Measurements from ENCODE around the gene WARS2.
"Not testable (repeated sequence)": the region's sequence is repeated elsewhere in the genome, so short reads cannot be mapped to it uniquely, and the experiment has no call there.

The WARS2 gene

DNA sequence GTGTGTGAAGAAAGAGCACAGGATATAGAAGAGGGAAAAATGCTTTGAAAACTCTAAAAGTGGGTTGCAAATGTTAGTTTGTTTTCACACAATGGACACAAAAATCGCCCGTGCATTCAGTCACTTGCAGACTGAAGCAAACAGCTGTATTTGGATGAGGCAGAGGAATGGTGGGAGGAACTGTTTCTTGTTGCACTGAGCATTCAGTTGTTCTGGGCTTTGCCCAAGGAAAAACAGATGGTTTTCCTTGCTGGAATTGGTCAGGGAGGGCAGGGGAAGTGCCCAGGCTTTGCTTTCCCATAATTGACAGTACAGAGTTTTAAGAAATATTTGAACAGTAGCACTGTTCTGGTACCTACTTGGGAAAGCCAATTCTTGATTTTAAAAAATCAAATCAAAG, 19.5 kb upstream of the WARS2 start:
- no peak overlapping the region for H4K8ac ChIP-seq (ENCODE audit: low read depth, low read length)
- H3K4me3 ChIP-seq (ENCODE audit: low read length in 2 of 2), result no peak overlapping the region
- peaks cover 17 to 41% of the 10 kb centered on the region in 2 donors for H3K36me3 ChIP-seq (replicated peaks in 1 of 2; ENCODE audit: control insufficient read depth in 2 of 2, insufficient read depth in 2 of 2, low read length in 2 of 2)
- no peak overlapping the region for H2BK15ac ChIP-seq (ENCODE audit: low read length)
- no peak overlapping the region for H3K4me2 ChIP-seq (ENCODE audit: insufficient read depth, low read length, poor library complexity, severe bottlenecking)
- H3K18ac ChIP-seq (ENCODE audit: low read length), result no peak overlapping the region
- no peak for DNase-seq (ENCODE audit: low spot score)
- H2BK12ac ChIP-seq (ENCODE audit: low read length), result no peak overlapping the region
- WGBS, 2 donors (ENCODE audit: extremely low coverage in 2 of 2, insufficient read length in 2 of 2, insufficient replicate concordance in 1 of 2), result no CpG with 5 or more reads among the region's 2 CpGs
- no peak overlapping the region for H2AK5ac ChIP-seq (ENCODE audit: low read depth, low read length)
- H2BK5ac ChIP-seq (ENCODE audit: low read length), result no peak overlapping the region
- H3K27ac ChIP-seq (replicated peaks; ENCODE audit: low read length), result no peak overlapping the region
- no peak overlapping the region for H3K23ac ChIP-seq (ENCODE audit: low read depth, low read length, poor library complexity)
- no peaks in the 10 kb centered on the region for H3K27me3 ChIP-seq (ENCODE audit: control insufficient read depth in 3 of 3, insufficient read depth in 3 of 3, low read depth in 1 of 3, low read length in 3 of 3)
- H4K91ac ChIP-seq (ENCODE audit: low read depth, low read length, poor library complexity), result no peak overlapping the region
- H3K4ac ChIP-seq (ENCODE audit: low read length), result no peak overlapping the region
- H3K79me1 ChIP-seq (ENCODE audit: low read depth, low read length), result no peaks in the 10 kb centered on the region
- H2BK120ac ChIP-seq (ENCODE audit: low read depth, low read length), result no peak overlapping the region
- no peak overlapping the region for H3K14ac ChIP-seq (ENCODE audit: low read length)
- no peak overlapping the region for H3K9ac ChIP-seq (ENCODE audit: low read depth, low read length, poor library complexity)
- H3K9me3 ChIP-seq (replicated peaks in 1 of 2; ENCODE audit: control insufficient read depth in 2 of 2, insufficient read depth in 1 of 2, low read depth in 1 of 2, low read length in 2 of 2), result peaks cover 2 to 13% of the 10 kb centered on the region in 2 donors
- no peaks in the 10 kb centered on the region for H3K4me1 ChIP-seq (ENCODE audit: control insufficient read depth in 2 of 2, insufficient read depth in 1 of 2, low read depth in 1 of 2, low read length in 2 of 2)
- no peak overlapping the region for H2AFZ ChIP-seq (ENCODE audit: low read length)

DNA sequence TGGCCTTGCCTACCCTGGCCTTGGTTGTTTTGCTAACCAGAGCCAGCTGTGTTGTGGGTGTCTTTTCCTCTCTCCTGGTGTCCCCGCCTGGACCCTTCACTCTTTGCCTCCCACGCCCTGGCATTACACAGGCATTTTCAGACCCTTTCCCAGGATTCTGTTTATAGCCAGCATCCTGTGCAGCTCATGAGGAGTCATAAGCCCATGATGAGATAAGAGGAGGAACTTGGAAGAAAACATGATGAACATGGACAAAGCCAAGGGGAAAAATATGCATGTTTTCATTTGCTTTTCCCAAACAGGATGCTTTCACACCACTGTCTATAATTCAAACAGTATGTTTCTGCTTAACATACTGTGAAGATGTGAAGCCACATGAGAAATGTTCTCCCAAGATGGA, 18.7 kb upstream of the WARS2 start:
- Histone ChIP-seq H2BK120ac (ENCODE audit: low read depth, low read length) (no peak overlapping the region), H2BK15ac (ENCODE audit: low read length) (no peak overlapping the region), H3K36me3 (replicated peaks in 1 of 2; ENCODE audit: control insufficient read depth in 2 of 2, insufficient read depth in 2 of 2, low read length in 2 of 2) (peaks cover 17 to 37% of the 10 kb centered on the region in 2 donors), H3K79me1 (ENCODE audit: low read depth, low read length) (no peaks in the 10 kb centered on the region), H2AK5ac (ENCODE audit: low read depth, low read length) (no peak overlapping the region), H3K9ac (ENCODE audit: low read depth, low read length, poor library complexity) (no peak overlapping the region), H3K18ac (ENCODE audit: low read length) (no peak overlapping the region), H3K4ac (ENCODE audit: low read length) (no peak overlapping the region), H2BK5ac (ENCODE audit: low read length) (no peak overlapping the region), H3K27ac (replicated peaks; ENCODE audit: low read length) (no peak overlapping the region), H2BK12ac (ENCODE audit: low read length) (no peak overlapping the region), H3K27me3 (ENCODE audit: control insufficient read depth in 3 of 3, insufficient read depth in 3 of 3, low read depth in 1 of 3, low read length in 3 of 3) (no peaks in the 10 kb centered on the region), H3K23ac (ENCODE audit: low read depth, low read length, poor library complexity) (no peak overlapping the region), H3K4me2 (ENCODE audit: insufficient read depth, low read length, poor library complexity, severe bottlenecking) (no peak overlapping the region), H3K4me1 (ENCODE audit: control insufficient read depth in 2 of 2, insufficient read depth in 1 of 2, low read depth in 1 of 2, low read length in 2 of 2) (no peaks in the 10 kb centered on the region), H2AFZ (ENCODE audit: low read length) (no peak overlapping the region), H3K4me3 (ENCODE audit: low read length in 2 of 2) (no peak overlapping the region), H3K14ac (ENCODE audit: low read length) (no peak overlapping the region), H4K91ac (ENCODE audit: low read depth, low read length, poor library complexity) (no peak overlapping the region), H4K8ac (ENCODE audit: low read depth, low read length) (no peak overlapping the region), H3K9me3 (replicated peaks in 1 of 2; ENCODE audit: control insufficient read depth in 2 of 2, insufficient read depth in 1 of 2, low read depth in 1 of 2, low read length in 2 of 2) (peaks cover 2 to 13% of the 10 kb centered on the region in 2 donors)
- no CpG with 5 or more reads among the region's 2 CpGs for WGBS, 2 donors (ENCODE audit: extremely low coverage in 2 of 2, insufficient read length in 2 of 2, insufficient replicate concordance in 1 of 2)
- DNase-seq (ENCODE audit: low spot score), result no peak

DNA sequence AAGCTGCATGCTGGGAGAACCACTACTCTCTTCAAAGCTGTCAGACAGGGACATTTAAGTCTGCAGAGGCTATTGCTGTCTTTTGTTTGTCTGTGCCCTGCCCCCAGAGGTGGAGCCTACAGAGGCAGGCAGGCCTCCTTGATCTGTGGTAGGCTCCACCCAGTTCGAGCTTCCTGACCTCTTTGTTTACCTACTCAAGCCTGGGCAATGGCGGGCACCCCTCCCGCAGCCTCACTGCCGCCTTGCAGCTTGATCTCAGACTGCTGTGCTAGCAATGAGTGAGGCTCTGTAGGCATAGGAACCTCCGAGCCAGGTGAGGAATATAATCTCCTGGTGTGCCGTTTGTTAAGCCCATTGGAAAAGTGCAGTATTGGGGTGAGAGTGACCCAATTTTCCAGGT, 16.3 kb upstream of the WARS2 start:
- H3K4me2 ChIP-seq (ENCODE audit: insufficient read depth, low read length, poor library complexity, severe bottlenecking); H3K27ac ChIP-seq (replicated peaks; ENCODE audit: low read length); H2BK12ac ChIP-seq (ENCODE audit: low read length); H3K79me1 ChIP-seq (ENCODE audit: low read depth, low read length); H3K18ac ChIP-seq (ENCODE audit: low read length); H3K9ac ChIP-seq (ENCODE audit: low read depth, low read length, poor library complexity); H3K14ac ChIP-seq (ENCODE audit: low read length); H3K27me3 ChIP-seq (ENCODE audit: control insufficient read depth in 3 of 3, insufficient read depth in 3 of 3, low read depth in 1 of 3, low read length in 3 of 3); H2BK5ac ChIP-seq (ENCODE audit: low read length); H3K23ac ChIP-seq (ENCODE audit: low read depth, low read length, poor library complexity); H2AK5ac ChIP-seq (ENCODE audit: low read depth, low read length); H4K8ac ChIP-seq (ENCODE audit: low read depth, low read length); H2BK15ac ChIP-seq (ENCODE audit: low read length); H2BK120ac ChIP-seq (ENCODE audit: low read depth, low read length); H3K4ac ChIP-seq (ENCODE audit: low read length); DNase-seq (ENCODE audit: low spot score); H2AFZ ChIP-seq (ENCODE audit: low read length); H3K4me1 ChIP-seq (ENCODE audit: control insufficient read depth in 2 of 2, insufficient read depth in 1 of 2, low read depth in 1 of 2, low read length in 2 of 2); H4K91ac ChIP-seq (ENCODE audit: low read depth, low read length, poor library complexity); H3K4me3 ChIP-seq (ENCODE audit: low read length in 2 of 2): not testable (repeated sequence)
- no CpG with 5 or more reads among the region's 6 CpGs for WGBS, 2 donors (ENCODE audit: extremely low coverage in 2 of 2, insufficient read length in 2 of 2, insufficient replicate concordance in 1 of 2)
- peaks cover 17 to 27% of the 10 kb centered on the region in 2 donors for H3K36me3 ChIP-seq (replicated peaks in 1 of 2; ENCODE audit: control insufficient read depth in 2 of 2, insufficient read depth in 2 of 2, low read length in 2 of 2)
- H3K9me3 ChIP-seq (replicated peaks in 1 of 2; ENCODE audit: control insufficient read depth in 2 of 2, insufficient read depth in 1 of 2, low read depth in 1 of 2, low read length in 2 of 2), result peaks cover 2 to 13% of the 10 kb centered on the region in 2 donors

DNA sequence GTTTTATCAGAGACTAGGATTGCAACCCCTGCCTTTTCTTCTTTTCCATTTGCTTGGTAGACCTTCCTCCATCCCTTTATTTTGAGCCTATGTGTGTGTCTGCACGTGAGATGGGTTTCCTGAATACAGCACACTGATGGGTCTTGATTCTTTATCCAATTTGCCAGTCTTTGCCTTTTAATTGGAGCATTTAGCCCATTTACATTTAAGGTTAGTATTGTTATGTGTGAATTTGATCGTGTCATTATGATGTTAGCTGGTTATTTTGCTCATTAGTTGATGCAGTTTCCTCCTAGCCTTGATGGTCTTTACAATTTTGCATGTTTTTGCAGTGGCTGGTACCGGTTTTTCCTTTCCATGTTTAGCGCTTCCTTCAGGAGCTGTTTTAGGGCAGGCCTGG, 14.6 kb upstream of the WARS2 start:
- not testable (repeated sequence) for H3K79me1 ChIP-seq (ENCODE audit: low read depth, low read length); H3K27me3 ChIP-seq (ENCODE audit: control insufficient read depth in 3 of 3, insufficient read depth in 3 of 3, low read depth in 1 of 3, low read length in 3 of 3); H2AK5ac ChIP-seq (ENCODE audit: low read depth, low read length); H3K14ac ChIP-seq (ENCODE audit: low read length); H3K23ac ChIP-seq (ENCODE audit: low read depth, low read length, poor library complexity); H3K27ac ChIP-seq (replicated peaks; ENCODE audit: low read length); H2BK12ac ChIP-seq (ENCODE audit: low read length); H3K9ac ChIP-seq (ENCODE audit: low read depth, low read length, poor library complexity); H2BK15ac ChIP-seq (ENCODE audit: low read length); H2BK5ac ChIP-seq (ENCODE audit: low read length); H3K4ac ChIP-seq (ENCODE audit: low read length); H2BK120ac ChIP-seq (ENCODE audit: low read depth, low read length); H3K4me2 ChIP-seq (ENCODE audit: insufficient read depth, low read length, poor library complexity, severe bottlenecking); H4K8ac ChIP-seq (ENCODE audit: low read depth, low read length); H4K91ac ChIP-seq (ENCODE audit: low read depth, low read length, poor library complexity); H2AFZ ChIP-seq (ENCODE audit: low read length); H3K4me3 ChIP-seq (ENCODE audit: low read length in 2 of 2); H3K18ac ChIP-seq (ENCODE audit: low read length); DNase-seq (ENCODE audit: low spot score); H3K4me1 ChIP-seq (ENCODE audit: control insufficient read depth in 2 of 2, insufficient read depth in 1 of 2, low read depth in 1 of 2, low read length in 2 of 2)
- H3K36me3 ChIP-seq (replicated peaks in 1 of 2; ENCODE audit: control insufficient read depth in 2 of 2, insufficient read depth in 2 of 2, low read length in 2 of 2), result peaks cover 18 to 19% of the 10 kb centered on the region in 2 donors
- peaks cover 2 to 13% of the 10 kb centered on the region in 2 donors for H3K9me3 ChIP-seq (replicated peaks in 1 of 2; ENCODE audit: control insufficient read depth in 2 of 2, insufficient read depth in 1 of 2, low read depth in 1 of 2, low read length in 2 of 2)
- WGBS, 2 donors (ENCODE audit: extremely low coverage in 2 of 2, insufficient read length in 2 of 2, insufficient replicate concordance in 1 of 2), result no CpG with 5 or more reads among the region's 4 CpGs

Measured in neuronal stem cell (in vitro differentiated cells).